Mesothelial cell of epicardium (in vitro differentiated cells): ENCODE data around the gene CCBE1. TPM values are rescaled to one million over a fixed set of nuclear protein-coding genes. Genes with fewer than 3 reads are reported as not detected.
"Not testable (repeated sequence)": the region's sequence is repeated elsewhere in the genome, so short reads cannot be mapped to it uniquely, and the experiment has no call there.

Experiments
- DNase-seq, 2 experiments: peaks; one replicate each; pipeline ENCODE4 v3.0.0; 2021; ENCODE audit warnings: low spot score in 2 of 2; ENCODE audit not compliant: unreplicated experiment in 2 of 2
- H3K27ac Mint-ChIP-seq: 2 replicates; pipeline ENCODE4 v1.8.0; 2021; ENCODE audit warnings: mixed read lengths
- H3K27me3 Mint-ChIP-seq: 2 replicates; pipeline ENCODE4 v1.8.0; 2021; ENCODE audit warnings: low read depth, mixed read lengths
- H3K36me3 Mint-ChIP-seq: 2 replicates; pipeline ENCODE4 v1.8.0; 2021; ENCODE audit warnings: mixed read lengths
- H3K4me1 Mint-ChIP-seq: 2 replicates; pipeline ENCODE4 v1.8.0; 2021; ENCODE audit warnings: mixed read lengths
- H3K4me3 Mint-ChIP-seq: 2 replicates; pipeline ENCODE4 v1.8.0; 2021; ENCODE audit warnings: mild to moderate bottlenecking, moderate library complexity, mixed read lengths
- H3K9me3 Mint-ChIP-seq: 2 replicates; pipeline ENCODE4 v1.8.0; 2021; ENCODE audit warnings: mixed read lengths
- CTCF ChIP-seq: fragments of 200-600 bp; sonication (generic); IDR thresholded peaks from one replicate; pipeline ENCODE4 v1.5.0; 2021; ENCODE audit warnings: antibody characterized with exemption; ENCODE audit not compliant: unreplicated experiment
- total RNA-seq: library from RNA; stranded (reverse); gene quantifications from 3 replicates; pipeline ENCODE4 v1.2.1, GENCODE V29; 2021

Gene CCBE1
- total RNA-seq, 1 donor from 2014 or later, result 71.1 TPM

DNA sequence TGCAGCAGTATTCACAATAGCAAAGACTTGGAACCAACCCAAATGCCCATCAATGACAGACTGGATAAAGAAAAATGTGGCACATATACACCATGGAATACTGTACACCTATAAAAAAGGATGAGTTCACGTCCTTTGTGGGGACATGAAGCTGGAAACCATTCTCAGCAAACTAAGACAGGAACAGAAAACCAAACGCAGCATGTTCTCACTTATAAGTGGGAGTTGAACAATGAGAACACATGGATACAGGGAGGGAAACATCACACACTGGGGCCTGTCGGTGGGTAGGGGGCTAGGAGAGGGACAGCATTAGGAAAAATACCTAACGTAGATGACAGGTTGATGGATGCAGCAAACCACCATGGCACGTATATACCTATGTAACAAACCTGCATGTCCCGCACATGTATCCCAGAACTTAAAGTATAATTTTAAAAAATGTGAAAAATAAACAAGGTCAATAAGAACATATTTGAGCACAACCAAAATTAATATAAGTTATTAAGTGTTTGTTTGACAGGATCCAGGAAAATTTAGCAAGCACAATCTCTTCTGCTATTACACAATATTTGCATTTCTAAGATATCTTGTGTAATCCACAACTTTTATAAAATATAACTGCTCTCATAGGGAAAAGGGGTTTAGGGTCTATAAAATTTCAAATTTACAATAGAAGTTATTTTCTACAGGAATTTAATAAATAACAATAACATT, 22.9 kb downstream of the CCBE1 start:
- H3K4me1 Mint-ChIP-seq, result peaks cover 11% of the 10 kb centered on the region
- H3K27me3 Mint-ChIP-seq, result no peaks in the 10 kb centered on the region
- H3K27ac Mint-ChIP-seq, result no peak overlapping the region
- DNase-seq, result no peak
- peaks cover 5% of the 10 kb centered on the region for H3K36me3 Mint-ChIP-seq
- TF ChIP-seq CTCF, result no peak
- H3K4me3 Mint-ChIP-seq, result no peak overlapping the region
- no peaks in the 10 kb centered on the region for H3K9me3 Mint-ChIP-seq

- Mint-ChIP-seq H3K4me3 (no peak overlapping the region), H3K36me3 (peaks cover 5% of the 10 kb centered on the region), H3K27me3 (peaks cover 3% of the 10 kb centered on the region), H3K4me1 (peaks cover 11% of the 10 kb centered on the region), H3K27ac (no peak overlapping the region), H3K9me3 (no peaks in the 10 kb centered on the region)
- no peak for DNase-seq
- TF ChIP-seq CTCF, result no peak
Measured at GRCh38 chr18:59672235-59672711, 24.9 kb downstream of the CCBE1 start.

- Mint-ChIP-seq H3K27ac (no peak overlapping the region), H3K27me3 (peaks cover 3% of the 10 kb centered on the region), H3K9me3 (no peaks in the 10 kb centered on the region), H3K4me3 (no peak overlapping the region), H3K36me3 (peaks cover 5% of the 10 kb centered on the region), H3K4me1 (peaks cover 11% of the 10 kb centered on the region)
- DNase-seq, result no peak
- TF ChIP-seq CTCF, result no peak
Measured at GRCh38 chr18:59671551-59671950, 25.7 kb downstream of the CCBE1 start.

- Mint-ChIP-seq H3K4me3 (no peak overlapping the region), H3K4me1 (peaks cover 20% of the 10 kb centered on the region), H3K27ac (no peak overlapping the region), H3K9me3 (no peaks in the 10 kb centered on the region), H3K27me3 (peaks cover 3% of the 10 kb centered on the region), H3K36me3 (peaks cover 5% of the 10 kb centered on the region)
- no peak for DNase-seq
- TF ChIP-seq CTCF, result no peak
Measured at GRCh38 chr18:59669872-59670657, 27.2 kb downstream of the CCBE1 start.

DNA sequence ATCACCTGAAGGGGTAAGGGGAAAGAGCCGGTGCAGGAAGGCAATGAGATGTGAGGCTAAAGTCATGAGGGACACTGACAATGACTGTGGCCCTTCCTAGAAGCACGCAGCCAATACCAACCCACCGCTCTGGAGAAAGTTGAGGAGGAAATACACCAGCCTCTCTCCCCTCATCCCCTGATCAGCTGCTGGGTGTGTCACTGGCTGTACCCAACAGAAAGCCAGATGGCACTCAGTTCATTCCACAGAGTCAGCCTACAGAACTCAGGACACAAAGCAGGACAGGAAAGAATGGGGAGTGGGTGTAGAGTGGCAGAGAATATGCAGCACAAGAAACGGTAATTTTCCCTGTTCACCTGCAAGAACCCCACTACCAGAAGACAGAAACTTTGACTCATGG, 29.7 kb downstream of the CCBE1 start:
- Mint-ChIP-seq H3K4me3 (no peak overlapping the region), H3K27me3 (peaks cover 19% of the 10 kb centered on the region), H3K36me3 (no peaks in the 10 kb centered on the region), H3K9me3 (no peaks in the 10 kb centered on the region), H3K4me1 (peaks cover 23% of the 10 kb centered on the region), H3K27ac (no peak overlapping the region)
- TF ChIP-seq CTCF, result no peak
- DNase-seq, result no peak

DNA sequence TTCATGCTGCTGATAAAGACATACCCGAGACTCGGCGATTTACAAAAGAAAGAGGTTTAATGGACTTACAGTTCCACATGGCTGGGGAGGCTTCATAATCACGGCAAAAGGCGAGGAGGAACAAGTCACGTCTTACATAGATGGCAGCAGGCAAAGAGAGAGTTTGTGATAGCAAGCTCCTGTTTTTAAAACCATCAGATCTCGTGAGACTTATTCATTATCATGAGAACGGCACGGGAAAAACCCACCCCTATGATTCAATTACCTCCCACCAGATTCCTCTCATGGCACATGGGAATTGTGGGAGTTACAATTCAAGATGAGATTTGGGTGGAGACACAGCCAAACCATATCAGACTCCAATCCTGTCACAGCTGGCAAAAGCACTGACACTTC, 31.2 kb downstream of the CCBE1 start:
- H3K4me1 Mint-ChIP-seq, result peaks cover 14% of the 10 kb centered on the region
- peak overlapping the region; percentile 2 for H3K27ac Mint-ChIP-seq
- H3K9me3 Mint-ChIP-seq, H3K36me3 Mint-ChIP-seq, DNase-seq, H3K4me3 Mint-ChIP-seq: not testable (repeated sequence)
- H3K27me3 Mint-ChIP-seq, result peaks cover 20% of the 10 kb centered on the region
